WTC11 (cell line): Measurements from ENCODE around the gene IFITM10. TPM values are rescaled to one million over a fixed set of nuclear protein-coding genes. Genes with fewer than 3 reads are reported as not detected.

ENCODE experiments used
- ATAC-seq: fragments of 200-7000 bp; cut with Tn5 transposase; 2 replicates; pipeline ENCODE4 v1.10.0; 2021; ENCODE audit warnings: mild to moderate bottlenecking, moderate library complexity
- CTCF ChIA-PET: fragments of 300-600 bp; sonication (Branson Sonifier 250); formaldehyde crosslinking; loops from one replicate; lab custom pipeline; 2021; ENCODE audit warnings: antibody characterized with exemption; lab: Charles Lee
- POLR2A ChIA-PET: fragments of 350-600 bp; sonication (Branson Sonifier 250); formaldehyde crosslinking; loops from one replicate; lab custom pipeline; 2021; ENCODE audit warnings: antibody characterized with exemption; lab: Charles Lee
- DNase-seq: peaks from one replicate; pipeline ENCODE4 v3.0.0; 2021; ENCODE audit warnings: low spot score
- H3K27ac Mint-ChIP-seq: 2 replicates; pipeline ENCODE4 v1.8.0; 2021; ENCODE audit warnings: mixed read lengths
- H3K27me3 Mint-ChIP-seq: 2 replicates; pipeline ENCODE4 v1.8.0; 2021; ENCODE audit warnings: low read depth, mild to moderate bottlenecking, moderate library complexity, mixed read lengths
- H3K36me3 Mint-ChIP-seq: 2 replicates; pipeline ENCODE4 v1.8.0; 2021; ENCODE audit warnings: mixed read lengths
- H3K4me1 Mint-ChIP-seq: 2 replicates; pipeline ENCODE4 v1.8.0; 2022; ENCODE audit warnings: mixed read lengths
- H3K4me3 Mint-ChIP-seq: 2 replicates; pipeline ENCODE4 v1.8.0; 2021; ENCODE audit warnings: mild to moderate bottlenecking, moderate library complexity, mixed read lengths
- H3K9me3 Mint-ChIP-seq: 2 replicates; pipeline ENCODE4 v1.8.0; 2021; ENCODE audit warnings: mixed read lengths
- CBFB ChIP-seq: sonication (generic); formaldehyde crosslinking; IDR thresholded peaks from 2 replicates; pipeline ENCODE4 v1.8.1; 2022; ENCODE audit warnings: mild to moderate bottlenecking, low read depth, missing genetic modification reagents
- ESRRA ChIP-seq: sonication (generic); formaldehyde crosslinking; IDR thresholded peaks from 2 replicates; pipeline ENCODE4 v1.8.1; 2022; ENCODE audit warnings: mild to moderate bottlenecking, missing genetic modification reagents, borderline replicate concordance
- KAT7 ChIP-seq: sonication (generic); formaldehyde crosslinking; IDR thresholded peaks from 2 replicates; pipeline ENCODE4 v1.8.1; 2023; ENCODE audit warnings: missing genetic modification reagents, mild to moderate bottlenecking, borderline replicate concordance
- NFATC4 ChIP-seq: fragments of 250-450 bp; sonication (Bioruptor Pico); IDR thresholded peaks from 2 replicates; pipeline ENCODE4 v1.9.0; 2021; ENCODE audit warnings: mild to moderate bottlenecking
- NR2C2 ChIP-seq: sonication (generic); formaldehyde crosslinking; IDR thresholded peaks from 2 replicates; pipeline ENCODE4 v1.8.0; 2022; ENCODE audit warnings: mild to moderate bottlenecking, missing genetic modification reagents
- NR3C1 ChIP-seq: sonication (generic); formaldehyde crosslinking; conservative IDR thresholded peaks from 2 replicates; pipeline ENCODE4 v1.8.1; 2023; ENCODE audit warnings: low read depth, mild to moderate bottlenecking, missing genetic modification reagents
- OVOL2 ChIP-seq: fragments of 250-450 bp; sonication (Bioruptor Pico); IDR thresholded peaks from 2 replicates; pipeline ENCODE4 v1.9.0; 2021; ENCODE audit warnings: mild to moderate bottlenecking, borderline replicate concordance
- RELA ChIP-seq: sonication (generic); formaldehyde crosslinking; IDR thresholded peaks from 2 replicates; pipeline ENCODE4 v1.8.1; 2022; ENCODE audit warnings: missing genetic modification reagents, mild to moderate bottlenecking, borderline replicate concordance
- TCF7 ChIP-seq: sonication (generic); formaldehyde crosslinking; IDR thresholded peaks from 2 replicates; pipeline ENCODE4 v1.8.0; 2022; ENCODE audit warnings: mild to moderate bottlenecking, low read depth, missing genetic modification reagents, moderate library complexity
- ZNF138 ChIP-seq: sonication (generic); formaldehyde crosslinking; conservative IDR thresholded peaks from 2 replicates; pipeline ENCODE4 v1.8.1; 2022; ENCODE audit warnings: mild to moderate bottlenecking, moderate library complexity, missing genetic modification reagents
- ZNF219 ChIP-seq: sonication (generic); formaldehyde crosslinking; IDR thresholded peaks from 2 replicates; pipeline ENCODE4 v1.8.0; 2023; ENCODE audit warnings: missing genetic modification reagents, mild to moderate bottlenecking, borderline replicate concordance
- total RNA-seq: library from RNA; stranded (reverse); gene quantifications from 3 replicates; pipeline ENCODE4 v1.2.3, GENCODE V29; 2021
- TF ChIP-seq, protein P1 (sequence below): sonication (generic); formaldehyde crosslinking; IDR thresholded peaks from 2 replicates; pipeline ENCODE4 v1.8.1; 2023; ENCODE audit warnings: mild to moderate bottlenecking, moderate library complexity, missing genetic modification reagents
- TF ChIP-seq, protein P2 (sequence below): fragments of 250-450 bp; sonication (Bioruptor Pico); IDR thresholded peaks from 2 replicates; pipeline ENCODE4 v1.9.0; 2021; ENCODE audit warnings: moderate library complexity, mild to moderate bottlenecking, inconsistent platforms, borderline replicate concordance
- TF ChIP-seq, protein P3 (sequence below): sonication (generic); formaldehyde crosslinking; IDR thresholded peaks from 2 replicates; pipeline ENCODE4 v1.8.0; 2022; ENCODE audit warnings: mild to moderate bottlenecking, missing genetic modification reagents
- TF ChIP-seq, protein P4 (sequence below): fragments of 250-450 bp; sonication (Bioruptor Pico); IDR thresholded peaks from 2 replicates; pipeline ENCODE4 v1.8.0; 2021; ENCODE audit warnings: mild to moderate bottlenecking
- TF ChIP-seq, protein P5 (sequence below): sonication (generic); formaldehyde crosslinking; IDR thresholded peaks from 2 replicates; pipeline ENCODE4 v1.8.0; 2023; ENCODE audit warnings: missing genetic modification reagents, mild to moderate bottlenecking, borderline replicate concordance

The IFITM10 gene
- total RNA-seq, 1 experiment from 2014 or later = 1.7 TPM

DNA sequence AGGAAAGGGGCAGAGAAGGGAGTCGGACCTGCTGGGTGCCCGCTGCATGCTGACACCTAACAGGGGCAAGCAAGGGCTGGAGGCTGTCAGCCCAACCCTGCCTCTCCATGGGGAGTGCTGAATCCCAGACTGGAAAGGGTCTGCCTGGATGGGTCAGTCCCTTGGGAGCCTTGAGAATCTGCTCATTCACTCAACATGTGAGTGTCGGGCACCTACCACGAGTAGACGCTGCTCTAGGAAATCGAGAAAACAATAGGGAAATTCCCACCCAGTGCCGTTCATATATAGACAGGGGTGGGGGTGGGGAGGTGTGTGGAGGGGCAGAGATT is 17.7 kb upstream of the IFITM10 start:
- H3K4me3 Mint-ChIP-seq = no peak overlapping the region
- peaks cover 7% of the 10 kb centered on the region for H3K27me3 Mint-ChIP-seq
- no peak overlapping the region for H3K27ac Mint-ChIP-seq
- no peaks in the 10 kb centered on the region for H3K36me3 Mint-ChIP-seq
- DNase-seq (no peak), ATAC-seq (no peak)
- ChIA-PET POLR2A (no interaction called here), CTCF (interaction anchor here (0.9 kb wide), 1 partner anchor 115 kb away, joined by 4 read pairs; no protein-coding TSS in a partner anchor)
- TF ChIP-seq OVOL2 (CRISPR knock-in tag) (no peak), NFATC4 (no peak), KAT7 (CRISPR knock-in tag) (no peak), ZNF219 (CRISPR knock-in tag) (no peak), TCF7 (no peak), NR3C1 (CRISPR knock-in tag) (no peak), CBFB (CRISPR knock-in tag) (no peak), NR2C2 (no peak), RELA (CRISPR knock-in tag) (no peak), ZNF138 (CRISPR knock-in tag) (no peak), ESRRA (CRISPR knock-in tag) (no peak)
- TF ChIP-seq, protein P1, sequence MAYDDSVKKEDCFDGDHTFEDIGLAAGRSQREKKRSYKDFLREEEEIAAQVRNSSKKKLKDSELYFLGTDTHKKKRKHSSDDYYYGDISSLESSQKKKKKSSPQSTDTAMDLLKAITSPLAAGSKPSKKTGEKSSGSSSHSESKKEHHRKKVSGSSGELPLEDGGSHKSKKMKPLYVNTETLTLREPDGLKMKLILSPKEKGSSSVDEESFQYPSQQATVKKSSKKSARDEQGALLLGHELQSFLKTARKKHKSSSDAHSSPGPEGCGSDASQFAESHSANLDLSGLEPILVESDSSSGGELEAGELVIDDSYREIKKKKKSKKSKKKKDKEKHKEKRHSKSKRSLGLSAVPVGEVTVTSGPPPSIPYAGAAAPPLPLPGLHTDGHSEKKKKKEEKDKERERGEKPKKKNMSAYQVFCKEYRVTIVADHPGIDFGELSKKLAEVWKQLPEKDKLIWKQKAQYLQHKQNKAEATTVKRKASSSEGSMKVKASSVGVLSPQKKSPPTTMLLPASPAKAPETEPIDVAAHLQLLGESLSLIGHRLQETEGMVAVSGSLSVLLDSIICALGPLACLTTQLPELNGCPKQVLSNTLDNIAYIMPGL (CRISPR knock-in tag) = no peak
- TF ChIP-seq, protein P2, sequence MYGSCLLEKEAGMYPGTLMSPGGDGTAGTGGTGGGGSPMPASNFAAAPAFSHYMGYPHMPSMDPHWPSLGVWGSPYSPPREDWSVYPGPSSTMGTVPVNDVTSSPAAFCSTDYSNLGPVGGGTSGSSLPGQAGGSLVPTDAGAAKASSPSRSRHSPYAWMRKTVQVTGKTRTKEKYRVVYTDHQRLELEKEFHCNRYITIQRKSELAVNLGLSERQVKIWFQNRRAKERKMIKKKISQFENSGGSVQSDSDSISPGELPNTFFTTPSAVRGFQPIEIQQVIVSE (CRISPR knock-in tag) = no peak
- TF ChIP-seq, protein P3, sequence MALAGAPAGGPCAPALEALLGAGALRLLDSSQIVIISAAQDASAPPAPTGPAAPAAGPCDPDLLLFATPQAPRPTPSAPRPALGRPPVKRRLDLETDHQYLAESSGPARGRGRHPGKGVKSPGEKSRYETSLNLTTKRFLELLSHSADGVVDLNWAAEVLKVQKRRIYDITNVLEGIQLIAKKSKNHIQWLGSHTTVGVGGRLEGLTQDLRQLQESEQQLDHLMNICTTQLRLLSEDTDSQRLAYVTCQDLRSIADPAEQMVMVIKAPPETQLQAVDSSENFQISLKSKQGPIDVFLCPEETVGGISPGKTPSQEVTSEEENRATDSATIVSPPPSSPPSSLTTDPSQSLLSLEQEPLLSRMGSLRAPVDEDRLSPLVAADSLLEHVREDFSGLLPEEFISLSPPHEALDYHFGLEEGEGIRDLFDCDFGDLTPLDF (CRISPR knock-in tag) = no peak
- TF ChIP-seq, protein P4, sequence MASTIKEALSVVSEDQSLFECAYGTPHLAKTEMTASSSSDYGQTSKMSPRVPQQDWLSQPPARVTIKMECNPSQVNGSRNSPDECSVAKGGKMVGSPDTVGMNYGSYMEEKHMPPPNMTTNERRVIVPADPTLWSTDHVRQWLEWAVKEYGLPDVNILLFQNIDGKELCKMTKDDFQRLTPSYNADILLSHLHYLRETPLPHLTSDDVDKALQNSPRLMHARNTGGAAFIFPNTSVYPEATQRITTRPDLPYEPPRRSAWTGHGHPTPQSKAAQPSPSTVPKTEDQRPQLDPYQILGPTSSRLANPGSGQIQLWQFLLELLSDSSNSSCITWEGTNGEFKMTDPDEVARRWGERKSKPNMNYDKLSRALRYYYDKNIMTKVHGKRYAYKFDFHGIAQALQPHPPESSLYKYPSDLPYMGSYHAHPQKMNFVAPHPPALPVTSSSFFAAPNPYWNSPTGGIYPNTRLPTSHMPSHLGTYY (CRISPR knock-in tag) = no peak
- TF ChIP-seq, protein P5, sequence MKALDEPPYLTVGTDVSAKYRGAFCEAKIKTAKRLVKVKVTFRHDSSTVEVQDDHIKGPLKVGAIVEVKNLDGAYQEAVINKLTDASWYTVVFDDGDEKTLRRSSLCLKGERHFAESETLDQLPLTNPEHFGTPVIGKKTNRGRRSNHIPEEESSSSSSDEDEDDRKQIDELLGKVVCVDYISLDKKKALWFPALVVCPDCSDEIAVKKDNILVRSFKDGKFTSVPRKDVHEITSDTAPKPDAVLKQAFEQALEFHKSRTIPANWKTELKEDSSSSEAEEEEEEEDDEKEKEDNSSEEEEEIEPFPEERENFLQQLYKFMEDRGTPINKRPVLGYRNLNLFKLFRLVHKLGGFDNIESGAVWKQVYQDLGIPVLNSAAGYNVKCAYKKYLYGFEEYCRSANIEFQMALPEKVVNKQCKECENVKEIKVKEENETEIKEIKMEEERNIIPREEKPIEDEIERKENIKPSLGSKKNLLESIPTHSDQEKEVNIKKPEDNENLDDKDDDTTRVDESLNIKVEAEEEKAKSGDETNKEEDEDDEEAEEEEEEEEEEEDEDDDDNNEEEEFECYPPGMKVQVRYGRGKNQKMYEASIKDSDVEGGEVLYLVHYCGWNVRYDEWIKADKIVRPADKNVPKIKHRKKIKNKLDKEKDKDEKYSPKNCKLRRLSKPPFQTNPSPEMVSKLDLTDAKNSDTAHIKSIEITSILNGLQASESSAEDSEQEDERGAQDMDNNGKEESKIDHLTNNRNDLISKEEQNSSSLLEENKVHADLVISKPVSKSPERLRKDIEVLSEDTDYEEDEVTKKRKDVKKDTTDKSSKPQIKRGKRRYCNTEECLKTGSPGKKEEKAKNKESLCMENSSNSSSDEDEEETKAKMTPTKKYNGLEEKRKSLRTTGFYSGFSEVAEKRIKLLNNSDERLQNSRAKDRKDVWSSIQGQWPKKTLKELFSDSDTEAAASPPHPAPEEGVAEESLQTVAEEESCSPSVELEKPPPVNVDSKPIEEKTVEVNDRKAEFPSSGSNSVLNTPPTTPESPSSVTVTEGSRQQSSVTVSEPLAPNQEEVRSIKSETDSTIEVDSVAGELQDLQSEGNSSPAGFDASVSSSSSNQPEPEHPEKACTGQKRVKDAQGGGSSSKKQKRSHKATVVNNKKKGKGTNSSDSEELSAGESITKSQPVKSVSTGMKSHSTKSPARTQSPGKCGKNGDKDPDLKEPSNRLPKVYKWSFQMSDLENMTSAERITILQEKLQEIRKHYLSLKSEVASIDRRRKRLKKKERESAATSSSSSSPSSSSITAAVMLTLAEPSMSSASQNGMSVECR (CRISPR knock-in tag) = no peak
- peaks cover 16% of the 10 kb centered on the region for H3K4me1 Mint-ChIP-seq
- no peaks in the 10 kb centered on the region for H3K9me3 Mint-ChIP-seq
